ENCODE data around the gene TMEM150A. TPM values are rescaled to one million over a fixed set of nuclear protein-coding genes. Genes with fewer than 3 reads are reported as not detected.

The TMEM150A gene
- polyA plus RNA-seq, 1 donor from 2014 or later: 8.4 TPM

- TF ChIP-seq TAF1 (IDR thresholded peaks at IDR 0.05; ENCODE audit: low read depth): no peak
- TF ChIP-seq RAD21 (conservative IDR thresholded peaks at IDR 0.05): no peak
- TF ChIP-seq EZH2 (IDR thresholded peaks at IDR 0.05; ENCODE audit: borderline replicate concordance, insufficient read depth, low read length, poor library complexity, severe bottlenecking): no peak
- no peak for TF ChIP-seq POLR2AphosphoS5 (IDR thresholded peaks at IDR 0.05)
- TF ChIP-seq MXI1 (conservative IDR thresholded peaks at IDR 0.05; ENCODE audit: poor library complexity, severe bottlenecking): peak; percentile 31
- no peak for TF ChIP-seq REST (IDR thresholded peaks at IDR 0.05; ENCODE audit: borderline replicate concordance)
- TF ChIP-seq CTCF (IDR thresholded peaks at IDR 0.05; ENCODE audit: poor library complexity, severe bottlenecking): no peak
- TF ChIP-seq SMC3 (conservative IDR thresholded peaks at IDR 0.05; ENCODE audit: poor library complexity): no peak
- Histone ChIP-seq H3K9me3 (ENCODE audit: low read length) (no peaks in the 10 kb centered on the region), H4K20me1 (ENCODE audit: insufficient read depth) (no peaks in the 10 kb centered on the region), H2AFZ (ENCODE audit: low read depth, low read length) (peak overlapping the region; percentile 80), H3K9me2 (ENCODE audit: insufficient read depth, low read length) (no peaks in the 10 kb centered on the region), H3K27me3 (ENCODE audit: insufficient read depth, low read depth, low read length) (no peaks in the 10 kb centered on the region), H3K4me3 (ENCODE audit: low read length) (peak overlapping the region; percentile 85), H3K79me2 (replicated peaks; ENCODE audit: insufficient read depth, low read length) (peaks cover 11% of the 10 kb centered on the region), H3F3A (ENCODE audit: insufficient read depth, low read length, poor library complexity, severe bottlenecking) (no peaks in the 10 kb centered on the region), H3K36me3 (ENCODE audit: insufficient read depth, low read length) (no peaks in the 10 kb centered on the region), H3K4me2 (ENCODE audit: low read length) (peak overlapping the region; percentile 47), H3K27ac (ENCODE audit: low read length) (peak overlapping the region; percentile 83), H3K9ac (ENCODE audit: low read length) (peak overlapping the region; percentile 89)
These were observed 6.5 kb downstream of the TMEM150A start for GRCh38 chr2:85596026-85596333.

DNA sequence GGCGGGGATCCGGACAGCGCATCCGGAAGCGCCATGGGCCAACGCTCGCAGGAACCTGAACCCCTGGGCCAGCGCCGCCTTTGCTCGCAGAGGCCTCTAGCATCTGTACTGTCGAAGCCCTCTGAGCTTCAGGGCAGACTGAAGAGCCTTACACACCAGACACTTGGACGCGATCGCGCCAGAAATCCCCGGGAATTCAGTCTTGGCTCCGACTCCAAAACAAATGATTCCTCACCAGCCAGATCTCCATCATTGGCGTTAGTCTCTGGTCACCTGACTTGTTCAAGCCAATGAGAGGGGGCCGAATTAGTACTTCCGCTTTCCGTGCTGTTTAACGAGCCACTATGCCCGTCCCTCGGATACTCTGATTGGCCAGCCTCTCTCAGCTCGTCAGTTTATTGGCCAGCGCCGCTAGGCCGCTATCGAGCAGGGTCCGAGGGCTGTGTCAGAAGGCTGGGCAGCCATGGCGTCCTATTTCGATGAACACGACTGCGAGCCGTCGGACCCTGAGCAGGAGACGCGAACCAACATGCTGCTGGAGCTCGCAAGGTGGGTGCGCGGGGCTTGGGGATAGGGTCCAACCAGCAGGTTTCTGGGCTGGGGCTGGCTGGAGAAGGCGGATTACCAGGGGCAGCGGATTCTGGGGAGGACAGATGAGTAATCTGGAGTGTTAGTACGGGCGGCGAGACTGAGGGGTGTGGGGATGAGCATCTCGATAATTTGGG, 7.0 kb downstream of the TMEM150A start, which contains the start of gene RNF181:
TSS of gene RNF181 (plus strand) at position 445 of the 725 bp plus-strand sequence. CDS start at position 464, 19 bp downstream.
- H3K79me2 ChIP-seq (replicated peaks; ENCODE audit: insufficient read depth, low read length): peaks cover 11% of the 10 kb centered on the region
- H3K27me3 ChIP-seq (ENCODE audit: insufficient read depth, low read depth, low read length): no peaks in the 10 kb centered on the region
- H3K4me3 ChIP-seq (ENCODE audit: low read length): peak within 1 kb of the TSS; percentile 85
- peak within 1 kb of the TSS; percentile 89 for H3K9ac ChIP-seq (ENCODE audit: low read length)
- no peaks in the 10 kb centered on the region for H4K20me1 ChIP-seq (ENCODE audit: insufficient read depth)
- H3K4me2 ChIP-seq (ENCODE audit: low read length): peak within 1 kb of the TSS; percentile 83
- no peaks in the 10 kb centered on the region for H3K36me3 ChIP-seq (ENCODE audit: insufficient read depth, low read length)
- H3F3A ChIP-seq (ENCODE audit: insufficient read depth, low read length, poor library complexity, severe bottlenecking): no peaks in the 10 kb centered on the region
- peak within 1 kb of the TSS; percentile 83 for H3K27ac ChIP-seq (ENCODE audit: low read length)
- TF ChIP-seq POLR2AphosphoS5 (IDR thresholded peaks at IDR 0.05) (peak; percentile 92), TAF1 (IDR thresholded peaks at IDR 0.05; ENCODE audit: low read depth) (peak; percentile 59), CTCF (IDR thresholded peaks at IDR 0.05; ENCODE audit: poor library complexity, severe bottlenecking) (no peak), RAD21 (conservative IDR thresholded peaks at IDR 0.05) (no peak), SMC3 (conservative IDR thresholded peaks at IDR 0.05; ENCODE audit: poor library complexity) (no peak), MXI1 (conservative IDR thresholded peaks at IDR 0.05; ENCODE audit: poor library complexity, severe bottlenecking) (peak; percentile 76), EP300 (conservative IDR thresholded peaks at IDR 0.05; ENCODE audit: poor library complexity, severe bottlenecking) (peak; percentile 17), EZH2 (IDR thresholded peaks at IDR 0.05; ENCODE audit: borderline replicate concordance, insufficient read depth, low read length, poor library complexity, severe bottlenecking) (no peak), REST (IDR thresholded peaks at IDR 0.05; ENCODE audit: borderline replicate concordance) (peak; percentile 88)
- H2AFZ ChIP-seq (ENCODE audit: low read depth, low read length): peak within 1 kb of the TSS; percentile 92
- H3K9me3 ChIP-seq (ENCODE audit: low read length): no peaks in the 10 kb centered on the region
- no peaks in the 10 kb centered on the region for H3K9me2 ChIP-seq (ENCODE audit: insufficient read depth, low read length)
